Adrenal gland (tissue), 5 donors: Measurements from ENCODE around the gene ERGIC3.

Experiments used
- POLR2A ChIP-seq, 2 donors: fragments of 450-650 bp; IDR thresholded peaks; one replicate each; pipeline ENCODE4 v1.6.1; 2017; ENCODE audit warnings: antibody characterized with exemption in 2 of 2, mild to moderate bottlenecking in 2 of 2, moderate library complexity in 1 of 2
- TF ChIP-seq, protein P1 (sequence below), 6 experiments: fragments of 450-650 bp in 4 of 6; fragments of 200-600 bp in 2 of 6; sonication (generic) in 1 of 6; IDR thresholded peaks; 1 replicate in 5 of 6; 2 replicates in 1 of 6; pipeline versions ENCODE4 v1.5.1 to v1.8.0; 2016 to 2021; ENCODE audit warnings: antibody characterized with exemption in 6 of 6, mild to moderate bottlenecking in 2 of 6, moderate library complexity in 1 of 6
- donor health status: DM: no; HTN: no; CAD: no.

DNA sequence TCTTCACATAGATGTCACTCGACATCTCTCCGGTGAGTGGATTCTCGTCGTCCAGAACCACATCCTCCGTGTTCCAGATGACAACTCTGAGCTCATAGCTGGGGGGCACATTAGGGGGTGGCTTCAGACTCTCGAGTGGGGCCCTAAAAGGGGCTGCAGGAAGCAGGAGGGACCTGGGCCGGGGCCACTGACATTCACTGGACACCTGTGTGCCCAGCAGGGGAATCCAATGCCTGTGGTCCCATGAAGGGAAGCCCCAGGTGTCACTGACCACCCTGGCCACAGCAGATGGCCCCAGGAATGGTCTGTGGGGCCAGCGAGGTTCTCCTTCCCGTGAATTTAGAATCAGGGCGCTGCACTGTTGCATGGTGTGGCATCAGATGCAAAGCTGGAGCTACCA is 18.7 kb downstream of the ERGIC3 start:
- TF ChIP-seq, protein P1, sequence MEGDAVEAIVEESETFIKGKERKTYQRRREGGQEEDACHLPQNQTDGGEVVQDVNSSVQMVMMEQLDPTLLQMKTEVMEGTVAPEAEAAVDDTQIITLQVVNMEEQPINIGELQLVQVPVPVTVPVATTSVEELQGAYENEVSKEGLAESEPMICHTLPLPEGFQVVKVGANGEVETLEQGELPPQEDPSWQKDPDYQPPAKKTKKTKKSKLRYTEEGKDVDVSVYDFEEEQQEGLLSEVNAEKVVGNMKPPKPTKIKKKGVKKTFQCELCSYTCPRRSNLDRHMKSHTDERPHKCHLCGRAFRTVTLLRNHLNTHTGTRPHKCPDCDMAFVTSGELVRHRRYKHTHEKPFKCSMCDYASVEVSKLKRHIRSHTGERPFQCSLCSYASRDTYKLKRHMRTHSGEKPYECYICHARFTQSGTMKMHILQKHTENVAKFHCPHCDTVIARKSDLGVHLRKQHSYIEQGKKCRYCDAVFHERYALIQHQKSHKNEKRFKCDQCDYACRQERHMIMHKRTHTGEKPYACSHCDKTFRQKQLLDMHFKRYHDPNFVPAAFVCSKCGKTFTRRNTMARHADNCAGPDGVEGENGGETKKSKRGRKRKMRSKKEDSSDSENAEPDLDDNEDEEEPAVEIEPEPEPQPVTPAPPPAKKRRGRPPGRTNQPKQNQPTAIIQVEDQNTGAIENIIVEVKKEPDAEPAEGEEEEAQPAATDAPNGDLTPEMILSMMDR (IDR thresholded peaks at IDR 0.05) = no peak
- TF ChIP-seq POLR2A (IDR thresholded peaks at IDR 0.05) = no peak
